ENCODE results near the gene SLC4A4. TPM values are rescaled to one million over a fixed set of nuclear protein-coding genes. Genes with fewer than 3 reads are reported as not detected.

The SLC4A4 gene
- not detected in 2 replicates for total RNA-seq (2013; cell fraction: nucleolus; rRNA removed)
- total RNA-seq (2014; rRNA removed) (0.17 and 0.22 TPM in 2 replicates), total RNA-seq (2014; rRNA removed; fragmentation: Illumina TruSeq; extraction: Trizol) (0.09 TPM in 2 replicates), total RNA-seq (2021) (0.32 and 0.44 TPM in 2 replicates), polyA plus RNA-seq (2011; rRNA removed) (0.05 and 0.06 TPM in 2 replicates), polyA plus RNA-seq (2014; fragmentation: Illumina TruSeq; extraction: Trizol) (0.19 and 0.25 TPM in 2 replicates), polyA plus RNA-seq (2014; fragmentation: Nextera tagmentation; extraction: Ambion mirVana) (under 1 TPM; 0.05 to 0.18 TPM), polyA plus RNA-seq (2014; rRNA removed) (0.05 and 0.14 TPM in 2 replicates), polyA plus RNA-seq (2016; fragmentation: Nextera tagmentation; extraction: Ambion mirVana) (under 1 TPM; 0.23 to 0.27 TPM), polyA minus RNA-seq (2011; rRNA and poly(A)+ RNA removed) (0.07 and 0.36 TPM in 2 replicates), Bru-seq, nascent RNA (percentile 6 among the genes with signal in this experiment), BruChase-seq, experiment 1, labeled RNA remaining after a 6-hour chase (percentile 7 among the genes with signal in this experiment), BruChase-seq, experiment 2, labeled RNA remaining after a 2-hour chase (percentile 9 among the genes with signal in this experiment)
- not detected for polyA plus RNA-seq (2011; ENCODE audit: low read depth)
- polyA plus RNA-seq (2011; cell fraction: cytosol; rRNA removed) = 0.01 and 0.02 TPM in 2 replicates
- 0.06 and 0.07 TPM in 2 replicates for polyA plus RNA-seq (2011; cell fraction: nucleus; rRNA removed)
- polyA plus RNA-seq (2012) = 0.06 TPM in 1 of 2 replicates, not detected in the other
- not detected in 2 replicates for polyA minus RNA-seq (2011; cell fraction: cytosol; rRNA and poly(A)+ RNA removed)
- not detected in 2 replicates for polyA minus RNA-seq (2011; cell fraction: nucleus; rRNA and poly(A)+ RNA removed)
- long read RNA-seq, experiment 1 = 0 reads
- long read RNA-seq, experiment 2, partial matches to known transcripts = 0 of 3 reads
- long read RNA-seq, experiment 2, other reads (novel, unspliced or antisense) = 3 of 3 reads

- DNase-seq (ENCODE audit: low read depth, low spot score) (peak; percentile 70), ATAC-seq (peak; percentile 99), FAIRE-seq (peak; percentile 79)
- no peaks in the 10 kb centered on the region for H4K20me1 ChIP-seq (ENCODE audit: control insufficient read depth, insufficient read depth)
- H2AFZ ChIP-seq (ENCODE audit: control insufficient read depth, low read depth, low read length) = no peak within 1 kb of the TSS
- H3K4me1 ChIP-seq (ENCODE audit: control insufficient read depth, insufficient read depth, low read length) = peaks cover 4% of the 10 kb centered on the region
- no peaks in the 10 kb centered on the region for H3K9me3 ChIP-seq (replicated peaks; ENCODE audit: control insufficient read depth, insufficient read depth, low read length)
- no peaks in the 10 kb centered on the region for H3K36me3 ChIP-seq (ENCODE audit: control insufficient read depth in 2 of 2, insufficient read depth in 2 of 2, low read length in 1 of 2)
- no peak within 1 kb of the TSS for H3K27ac ChIP-seq (ENCODE audit: control insufficient read depth, insufficient read depth)
- WGBS (ENCODE audit: insufficient coverage, insufficient replicate concordance, low lambda C conversion rate, missing lambda C conversion rate) = 7% methylated on average over 7 of the region's 8 CpGs
- intact Hi-C loops (cut with micrococcal nuclease; ENCODE audit: unreplicated experiment) (no loop called here), in situ Hi-C loops (cut with MboI) (no loop called here)
- ChIA-PET POLR2A (no interaction called here), SMC1A (ENCODE audit: uncharacterized antibody, unreplicated experiment) (interaction anchor here (0.5 to 2.3 kb wide), 5 partner anchors 22 to 315 kb away, joined by 3 to 9 read pairs (median 3); no protein-coding TSS in a partner anchor), RAD21 (ENCODE audit: unreplicated experiment) (interaction anchor here (1.0 kb wide), 1 partner anchor 33 kb away, joined by 3 read pairs; no protein-coding TSS in a partner anchor), CTCF (interaction anchor here (1.6 kb wide), 1 partner anchor 109 kb away, joined by 3 read pairs; no protein-coding TSS in a partner anchor)
- BruUV-seq (replicated peaks) = no TSS peak
- H3K27me3 ChIP-seq (replicated peaks in 1 of 2; ENCODE audit: control insufficient read depth in 2 of 2, insufficient read depth in 2 of 2, low read length in 1 of 2) = no peaks in the 10 kb centered on the region; a peak in 1 of 4 replicates
- H3K4me3 ChIP-seq = no peak within 1 kb of the TSS
- no peaks in the 10 kb centered on the region for H3K79me2 ChIP-seq (ENCODE audit: control insufficient read depth, insufficient read depth, low read length)
- peak within 1 kb of the TSS; percentile 65 for H3K4me2 ChIP-seq (ENCODE audit: control insufficient read depth, insufficient read depth)
- no peak within 1 kb of the TSS for H3K9ac ChIP-seq (ENCODE audit: control insufficient read depth, insufficient read depth, low read length)
- TF ChIP-seq TCF12 (IDR thresholded peaks at IDR 0.05; ENCODE audit: low read depth, low read length) (peak; percentile 80), SP1 (IDR thresholded peaks at IDR 0.05; ENCODE audit: low read depth, low read length) (peak; percentile 29), BMI1 (IDR thresholded peaks at IDR 0.05; ENCODE audit: borderline replicate concordance) (peak; percentile 61; the same call in 1 of the 2 replicates), PAX5 (IDR thresholded peaks at IDR 0.05; ENCODE audit: borderline replicate concordance, low read depth, low read length) (peak; percentile 54; the same call in 1 of the 2 replicates), JUND (IDR thresholded peaks at IDR 0.05; ENCODE audit: low read depth, low read length) (peak; percentile 86), ASH2L (IDR thresholded peaks at IDR 0.05; ENCODE audit: borderline replicate concordance, low read depth) (no peak), MLLT1 (IDR thresholded peaks at IDR 0.05) (0 out of 2 replicates have a peak, but pooled peaks have one; percentile 53), E4F1 (IDR thresholded peaks at IDR 0.05; ENCODE audit: borderline replicate concordance, partially characterized antibody) (no peak), MEF2A (IDR thresholded peaks at IDR 0.05; ENCODE audit: insufficient read depth, low read depth, low read length) (peak; percentile 62; the same call in 1 of the 2 replicates), DPF2 (IDR thresholded peaks at IDR 0.05) (peak; percentile 95), EGR1 (IDR thresholded peaks at IDR 0.05; ENCODE audit: borderline replicate concordance in 1 of 2, low read depth in 2 of 2, low read length in 2 of 2) (no peak), ATF7 (IDR thresholded peaks at IDR 0.05; ENCODE audit: low read depth) (peak; percentile 56; the same call in 1 of the 2 replicates), EP300 (IDR thresholded peaks at IDR 0.05; ENCODE audit: borderline replicate concordance in 1 of 2, control insufficient read depth in 1 of 2, low read depth in 2 of 2, low read length in 2 of 2) (peak in 1 of 2 experiments; percentile 85; a peak in 1 of 4 replicates)
These were observed at the start of gene SLC4A4 for GRCh38 chr4:71338846-71339593. Gene SLC4A4, plus strand, starts transcription at chr4:71339020.

Measured in GM12878 (cell line).